Vagina (tissue), 2 donors: ENCODE data around the gene RGS6.

ENCODE experiments used
- POLR2A ChIP-seq, 2 donors: fragments of 450-650 bp; IDR thresholded peaks; one replicate each; pipeline ENCODE4 v1.6.1; 2017; ENCODE audit warnings: antibody characterized with exemption in 2 of 2, mild to moderate bottlenecking in 2 of 2, moderate library complexity in 2 of 2
- POLR2AphosphoS5 ChIP-seq, 2 donors: sonication (generic); formaldehyde crosslinking; IDR thresholded peaks; one replicate each; pipeline ENCODE4 v1.9.0; 2017; ENCODE audit warnings: antibody characterized with exemption in 2 of 2, mild to moderate bottlenecking in 2 of 2, low read depth in 1 of 2; ENCODE audit not compliant: insufficient read depth in 1 of 2
- TF ChIP-seq, protein P1 (sequence below), 3 experiments: fragments of 450-650 bp in 2 of 3; fragments of 200-600 bp in 1 of 3; sonication (generic) in 1 of 3; IDR thresholded peaks; one replicate each; pipeline ENCODE4 v1.5.1; 2017 to 2019; ENCODE audit warnings: antibody characterized with exemption in 3 of 3, mild to moderate bottlenecking in 2 of 3, moderate library complexity in 2 of 3

DNA sequence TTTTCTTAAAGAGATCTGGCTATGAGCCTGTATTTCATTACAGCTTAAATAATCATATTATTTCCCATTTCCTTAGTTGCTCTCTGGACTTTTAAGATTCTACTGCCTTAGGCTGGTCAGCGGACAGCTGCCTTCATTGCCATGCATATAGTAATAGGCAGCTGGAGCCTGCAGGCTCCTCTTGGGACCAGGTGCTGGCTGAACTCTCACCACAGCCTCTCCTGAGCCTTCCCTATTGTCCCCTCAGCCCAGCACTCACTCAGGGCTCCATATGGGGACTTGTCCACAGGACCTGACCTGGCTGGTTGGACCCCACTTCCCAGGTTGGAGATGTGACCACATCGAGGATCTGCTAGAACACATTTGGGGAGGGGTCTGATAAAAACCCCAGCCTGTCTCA is 556.3 kb downstream of the RGS6 start:
- TF ChIP-seq, protein P1, sequence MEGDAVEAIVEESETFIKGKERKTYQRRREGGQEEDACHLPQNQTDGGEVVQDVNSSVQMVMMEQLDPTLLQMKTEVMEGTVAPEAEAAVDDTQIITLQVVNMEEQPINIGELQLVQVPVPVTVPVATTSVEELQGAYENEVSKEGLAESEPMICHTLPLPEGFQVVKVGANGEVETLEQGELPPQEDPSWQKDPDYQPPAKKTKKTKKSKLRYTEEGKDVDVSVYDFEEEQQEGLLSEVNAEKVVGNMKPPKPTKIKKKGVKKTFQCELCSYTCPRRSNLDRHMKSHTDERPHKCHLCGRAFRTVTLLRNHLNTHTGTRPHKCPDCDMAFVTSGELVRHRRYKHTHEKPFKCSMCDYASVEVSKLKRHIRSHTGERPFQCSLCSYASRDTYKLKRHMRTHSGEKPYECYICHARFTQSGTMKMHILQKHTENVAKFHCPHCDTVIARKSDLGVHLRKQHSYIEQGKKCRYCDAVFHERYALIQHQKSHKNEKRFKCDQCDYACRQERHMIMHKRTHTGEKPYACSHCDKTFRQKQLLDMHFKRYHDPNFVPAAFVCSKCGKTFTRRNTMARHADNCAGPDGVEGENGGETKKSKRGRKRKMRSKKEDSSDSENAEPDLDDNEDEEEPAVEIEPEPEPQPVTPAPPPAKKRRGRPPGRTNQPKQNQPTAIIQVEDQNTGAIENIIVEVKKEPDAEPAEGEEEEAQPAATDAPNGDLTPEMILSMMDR (IDR thresholded peaks at IDR 0.05): no peak
- TF ChIP-seq POLR2AphosphoS5 (IDR thresholded peaks at IDR 0.05; ENCODE audit: insufficient read depth in 1 of 2, low read depth in 1 of 2) (no peak), POLR2A (IDR thresholded peaks at IDR 0.05) (no peak)
